Ovary (tissue), 9 donors: ENCODE data around the gene ITGAL. TPM values are rescaled to one million over a fixed set of nuclear protein-coding genes. Genes with fewer than 3 reads are reported as not detected.
"Not testable (repeated sequence)": the region's sequence is repeated elsewhere in the genome, so short reads cannot be mapped to it uniquely, and the experiment has no call there.

Experiments used
- DNase-seq, 5 donors: peaks; one replicate each; pipeline ENCODE4 v3.0.0-alpha.2; 2019 to 2020
- H3K27ac ChIP-seq, 2 donors: fragments of 200-600 bp; one replicate each; pipeline versions ENCODE4 v1.5.1 to v1.8.0; 2019 to 2022
- H3K27me3 ChIP-seq: fragments of 200-600 bp; one replicate; pipeline ENCODE4 v1.8.0; 2022
- H3K36me3 ChIP-seq: fragments of 200-600 bp; sonication (generic); one replicate; pipeline ENCODE4 v1.5.1; 2019
- H3K4me1 ChIP-seq: one replicate; pipeline ENCODE4 v1.8.1; 2013; ENCODE audit warnings: mild to moderate bottlenecking, moderate library complexity; ENCODE audit not compliant: insufficient read depth
- H3K4me3 ChIP-seq: fragments of 200-600 bp; sonication (generic); one replicate; pipeline ENCODE4 v1.5.1; 2017
- H3K9me3 ChIP-seq, 2 donors: fragments of 200-600 bp in 1 of 2; sonication (generic) in 1 of 2; one replicate each; pipeline versions ENCODE4 v1.5.1 to v1.8.1; 2013 to 2019; ENCODE audit warnings: mild to moderate bottlenecking in 1 of 2, moderate library complexity in 1 of 2
- CTCF ChIP-seq, 3 donors: fragments of 450-650 bp in 2 of 3; fragments of 200-600 bp in 1 of 3; IDR thresholded peaks; one replicate each; pipeline versions ENCODE4 v1.5.1 to v1.8.0; 2016 to 2022; ENCODE audit warnings: antibody characterized with exemption in 3 of 3, mild to moderate bottlenecking in 1 of 3
- EP300 ChIP-seq: sonication (generic); formaldehyde crosslinking; IDR thresholded peaks from one replicate; pipeline ENCODE4 v1.6.1; 2017; ENCODE audit warnings: antibody characterized with exemption
- POLR2A ChIP-seq: fragments of 450-650 bp; IDR thresholded peaks from one replicate; pipeline ENCODE4 v1.6.1; 2017; ENCODE audit warnings: antibody characterized with exemption, mild to moderate bottlenecking, moderate library complexity
- WGBS, 3 donors: extraction: QIAGEN DNeasy Blood & Tissue Kit in 1 of 3; methylation state at CpG; one replicate each; pipeline versions ENCODE4 v1.1.5 to v1.1.7; 2013 to 2017; 5-methylcytosine and 5-hydroxymethylcytosine counted together
- intact Hi-C, 4 donors: fragments of 100-400 bp; cut with DNase I; formaldehyde crosslinking; loops; one replicate each; pipeline versions ENCODE4 v1.11.0 to v1.15.1; 2022 to 2023
- polyA plus RNA-seq, 2 donors: library from polyadenylated mRNA; stranded (reverse); fragments of 200-250 nt in 1 of 2; fragments of 350-450 nt in 1 of 2; fragmentation: Illumina TruSeq in 1 of 2; extraction: RNeasy Lipid Tissue Mini Kit (QIAGEN cat#74804) in 1 of 2; gene quantifications; one replicate each; pipeline ENCODE4 v1.2.3, GENCODE V29; 2013 to 2014
- total RNA-seq, 7 donors: library from RNA; depleted of rRNA in 2 of 7; stranded (reverse); fragments of >200 nt in 2 of 7; fragmentation: NEBNext Ultra II Directional in 3 of 7; extraction: Animal tissue kit (Norgen Biotek cat#: 25700) in 3 of 7; gene quantifications; one replicate each; pipeline versions ENCODE4 v1.1.0 to v1.2.4, GENCODE V29; 2016 to 2023
- donor health status: DM: no; HTN: no; CAD: no; lungs with moderate emphysema.
- donor health status: DM: no; HTN: no; CAD: no.
- donor health status: Bipolar disorder and iron deficiency.
- donor health status: DM: yes; HTN: yes; CAD: no.
- donor health status: DM: no; HTN: no; CAD: no.
- donor health status: DM: yes; HTN: yes; CAD: no.

The ITGAL gene
- total and polyA plus RNA-seq, 9 donors = 0.90 to 13.1 (median 2.0) TPM

DNA sequence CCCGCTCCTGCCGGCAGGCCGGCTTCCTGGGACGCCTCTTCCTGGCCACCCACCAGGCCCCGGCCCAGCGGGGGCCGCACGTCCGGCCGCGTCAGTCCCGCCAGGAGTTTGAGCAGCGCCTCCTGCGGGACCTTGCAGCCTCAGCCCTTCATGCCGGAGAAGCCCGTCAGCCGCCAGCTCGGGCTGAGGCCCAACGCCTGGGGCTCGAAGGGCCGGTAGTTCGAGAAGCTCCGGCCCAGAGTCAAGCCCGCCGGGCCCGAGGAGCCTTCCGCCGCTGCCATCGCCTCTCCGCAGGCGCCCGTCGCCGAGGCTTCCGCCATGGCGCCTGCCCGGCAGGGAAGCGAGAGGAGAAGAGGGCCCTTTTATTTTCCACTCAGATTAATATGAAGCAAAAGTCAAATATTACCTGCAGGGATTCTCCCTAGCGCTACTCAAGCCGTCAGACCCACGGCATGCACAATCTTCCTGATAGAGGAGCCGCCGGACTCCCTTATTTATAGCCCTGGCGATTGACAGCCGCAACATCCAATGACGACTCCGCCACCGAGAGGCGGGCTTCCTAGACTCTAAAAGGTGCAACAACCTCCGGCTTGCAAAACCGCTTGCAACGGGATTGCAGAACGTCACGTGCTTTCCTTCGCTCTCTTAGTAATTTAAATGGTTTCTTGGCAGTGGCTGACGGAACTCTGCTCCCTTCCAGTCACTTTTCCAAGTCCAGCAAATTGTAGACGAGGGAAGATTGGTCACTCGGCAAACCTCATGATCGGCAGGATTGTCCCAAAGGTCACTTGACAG lies 26.9 kb upstream of the ITGAL start, which contains the start of gene SEPHS2:
SEPHS2 (minus strand) TSS at position 467 of the 795 bp plus-strand sequence; CDS start at position 320, 147 bp downstream.
- 0 to 1% (median 0%) methylated on average over 34 to 59 of the region's 59 CpGs for WGBS, 3 donors

DNA sequence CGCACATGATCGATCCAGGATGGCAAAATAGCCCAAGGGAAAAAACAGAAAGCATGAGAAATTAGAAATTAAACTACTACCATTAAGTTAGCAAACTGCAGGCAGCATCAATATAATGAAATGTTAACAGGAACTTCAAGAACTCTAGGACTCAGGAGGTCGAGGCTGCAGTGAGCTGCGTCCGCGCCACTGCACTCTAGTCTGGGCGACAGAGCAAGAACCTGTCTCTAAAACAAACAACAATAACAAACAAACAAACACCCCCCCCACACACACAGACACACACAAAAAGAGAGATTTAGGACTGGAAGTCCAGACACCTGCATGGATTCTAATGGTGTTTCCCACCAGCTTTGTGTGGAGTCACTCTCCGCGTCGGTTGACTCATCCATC lies 26.3 kb upstream of the ITGAL start:
- H3K27me3 ChIP-seq = no peaks in the 10 kb centered on the region
- H3K9me3 ChIP-seq = no peaks in the 10 kb centered on the region
- H3K4me1 ChIP-seq = peaks cover 5% of the 10 kb centered on the region
- intact Hi-C loops = no loop called here
- TF ChIP-seq POLR2A (no peak), EP300 (no peak), CTCF (IDR thresholded peaks at IDR 0.05) (no peak)
- H3K27ac ChIP-seq = no peak overlapping the region
- H3K4me3 ChIP-seq = peak overlapping the region; percentile 84
- H3K36me3 ChIP-seq = no peaks in the 10 kb centered on the region
- no peak for DNase-seq
- WGBS, 3 donors = 69 to 76% (median 74%) methylated on average over 10 of the region's 10 CpGs

More for the DNA sequence above, 26.9 kb upstream of the ITGAL start, which contains the start of gene SEPHS2:
- peak within 1 kb of the TSS; percentile 35 to 83 for H3K27ac ChIP-seq
- no peaks in the 10 kb centered on the region for H3K9me3 ChIP-seq
- peaks cover 5% of the 10 kb centered on the region for H3K4me1 ChIP-seq
- peak; percentile 94 to 99 (median 97) for DNase-seq
- H3K36me3 ChIP-seq = no peaks in the 10 kb centered on the region
- H3K4me3 ChIP-seq = peak within 1 kb of the TSS; percentile 84
- intact Hi-C loops = no loop called here
- no peaks in the 10 kb centered on the region for H3K27me3 ChIP-seq
- TF ChIP-seq EP300 (peak; percentile 52), CTCF (IDR thresholded peaks at IDR 0.05) (peak in 2 of 3 donors; percentile 40 to 48), POLR2A (peak; percentile 38)

- H3K36me3 ChIP-seq = no peaks in the 10 kb centered on the region
- H3K27me3 ChIP-seq = no peaks in the 10 kb centered on the region
- peaks cover 5% of the 10 kb centered on the region for H3K4me1 ChIP-seq
- no peak for DNase-seq
- WGBS, 3 donors = 81 to 83% (median 82%) methylated on average over 12 of the region's 12 CpGs
- intact Hi-C loops = no loop called here
- H3K4me3 ChIP-seq = no peak overlapping the region
- TF ChIP-seq CTCF (IDR thresholded peaks at IDR 0.05) (no peak), POLR2A (no peak), EP300 (no peak)
- H3K27ac ChIP-seq = no peak overlapping the region
- no peaks in the 10 kb centered on the region for H3K9me3 ChIP-seq
Measured at GRCh38 chr16:30447512-30448226, 24.9 kb upstream of the ITGAL start.

DNA sequence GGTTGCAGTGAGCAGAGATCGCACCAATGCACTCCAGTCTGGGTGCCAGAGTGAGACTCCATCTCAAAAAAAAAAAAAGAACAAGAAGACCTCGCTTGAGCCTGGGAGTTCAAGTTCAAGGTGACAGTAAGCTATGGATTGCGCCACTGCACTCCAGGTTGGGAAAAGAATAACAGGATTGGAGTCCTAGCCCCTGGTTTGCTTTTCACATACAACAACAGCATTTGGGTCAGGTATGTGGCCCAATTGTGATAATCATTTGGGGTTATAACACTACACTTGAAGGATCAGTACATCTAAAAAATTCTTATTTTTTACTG lies 23.5 kb upstream of the ITGAL start:
- Histone ChIP-seq H3K27ac (no peak overlapping the region), H3K4me3 (no peak overlapping the region), H3K27me3 (no peaks in the 10 kb centered on the region), H3K4me1 (peaks cover 5% of the 10 kb centered on the region), H3K36me3 (no peaks in the 10 kb centered on the region), H3K9me3 (no peaks in the 10 kb centered on the region)
- DNase-seq = no peak
- no peak for TF ChIP-seq EP300
- WGBS, 3 donors = 70 to 80% (median 78%) methylated on average over 3 of the region's 3 CpGs
- intact Hi-C loops = no loop called here

DNA sequence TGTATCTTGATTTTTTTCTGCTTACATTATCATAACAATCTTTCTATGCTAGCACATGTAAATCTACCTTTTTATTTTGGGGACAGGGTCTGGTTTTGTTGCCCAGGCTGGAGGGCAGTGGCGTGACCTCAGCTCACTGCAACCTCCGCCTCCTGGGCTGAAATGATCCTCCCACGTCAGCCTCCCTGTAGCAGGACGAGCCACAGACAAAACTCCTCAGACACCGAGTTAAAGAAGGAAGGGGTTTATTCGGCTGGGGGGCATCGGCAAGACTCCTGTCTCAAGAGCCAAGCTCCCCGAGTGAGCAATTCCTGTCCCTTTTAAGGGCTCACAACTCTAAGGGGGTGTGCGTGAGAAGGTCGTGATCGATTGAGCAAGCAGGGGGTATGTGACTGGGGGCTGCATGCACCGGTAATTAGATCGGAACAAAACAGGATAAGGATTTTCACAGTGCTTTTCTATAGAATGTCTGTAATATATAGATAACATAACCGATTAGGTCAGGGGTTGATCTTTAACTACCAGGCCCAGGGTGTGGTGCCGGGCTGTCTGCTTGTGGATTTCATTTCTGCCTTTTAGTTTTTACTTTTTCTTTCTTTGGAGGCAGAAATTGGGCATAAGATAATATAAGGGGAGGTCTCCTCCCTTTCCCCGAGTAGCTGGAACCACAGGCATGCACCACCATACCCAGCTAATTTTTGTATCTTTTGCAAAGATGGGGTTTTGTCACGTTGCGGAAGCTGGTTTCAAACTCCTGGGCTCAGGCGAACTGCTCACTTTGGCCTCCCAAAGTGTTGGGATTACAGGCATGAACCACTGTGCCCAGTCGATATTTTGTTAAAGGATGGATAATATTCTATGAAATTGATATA lies 19.6 kb upstream of the ITGAL start:
- WGBS, 3 donors = 66 to 74% (median 68%) methylated on average over 20 of the region's 20 CpGs
- DNase-seq, H3K27ac ChIP-seq, H3K9me3 ChIP-seq, H3K4me3 ChIP-seq, H3K36me3 ChIP-seq, H3K4me1 ChIP-seq, intact Hi-C loops, H3K27me3 ChIP-seq: not testable (repeated sequence)
